Measurements from ENCODE around the gene PDE3B. TPM values are rescaled to one million over a fixed set of nuclear protein-coding genes. Genes with fewer than 3 reads are reported as not detected.
A peak's percentile ranks its signal among the peaks of the same experiment; 100 is the strongest.
"Not testable (repeated sequence)": the region's sequence is repeated elsewhere in the genome, so short reads cannot be mapped to it uniquely, and the experiment has no call there.

Gene PDE3B
- polyA plus RNA-seq, 4 donors, result 0.67 to 25.8 (median 2.4) TPM

- DNase-seq; H3K9me3 ChIP-seq (ENCODE audit: control insufficient read depth in 2 of 2, insufficient read depth in 1 of 2, low read depth in 1 of 2, low read length in 1 of 2); H3K27me3 ChIP-seq (ENCODE audit: control insufficient read depth in 3 of 3, insufficient read depth in 3 of 3, low read length in 3 of 3); H3K4me1 ChIP-seq (ENCODE audit: control insufficient read depth in 3 of 3, insufficient read depth in 2 of 3, low read depth in 1 of 3, low read length in 2 of 3); H3K4me3 ChIP-seq (ENCODE audit: low read depth in 1 of 3, low read length in 3 of 3); FAIRE-seq; H3K36me3 ChIP-seq (ENCODE audit: control insufficient read depth in 3 of 3, insufficient read depth in 2 of 3, low read depth in 1 of 3, low read length in 3 of 3); H3K27ac ChIP-seq (ENCODE audit: low read depth in 1 of 3, low read length in 2 of 3): not testable (repeated sequence)
- 82 to 94% (median 92%) methylated on average over 7 to 20 of the region's 26 CpGs for WGBS, 3 donors
Measured at GRCh38 chr11:14633506-14634224, 9.9 kb upstream of the PDE3B start.

- DNase-seq (no peak), FAIRE-seq (no peak)
- Histone ChIP-seq H3K27ac (ENCODE audit: low read depth in 1 of 3, low read length in 2 of 3) (no peak overlapping the region), H3K4me3 (ENCODE audit: low read depth in 1 of 3, low read length in 3 of 3) (no peak overlapping the region), H3K36me3 (ENCODE audit: control insufficient read depth in 3 of 3, insufficient read depth in 2 of 3, low read depth in 1 of 3, low read length in 3 of 3) (no peaks in the 10 kb centered on the region), H3K27me3 (ENCODE audit: control insufficient read depth in 3 of 3, insufficient read depth in 3 of 3, low read length in 3 of 3) (no peaks in the 10 kb centered on the region), H3K4me1 (ENCODE audit: control insufficient read depth in 3 of 3, insufficient read depth in 2 of 3, low read depth in 1 of 3, low read length in 2 of 3) (no peaks in the 10 kb centered on the region), H3K9me3 (ENCODE audit: control insufficient read depth in 2 of 2, insufficient read depth in 1 of 2, low read depth in 1 of 2, low read length in 1 of 2) (no peaks in the 10 kb centered on the region)
- WGBS, 3 donors, result 0 to 39% (median 26%) methylated on average over 1 of the region's 1 CpG
Measured at GRCh38 chr11:14634813-14635212, 8.8 kb upstream of the PDE3B start.

DNA sequence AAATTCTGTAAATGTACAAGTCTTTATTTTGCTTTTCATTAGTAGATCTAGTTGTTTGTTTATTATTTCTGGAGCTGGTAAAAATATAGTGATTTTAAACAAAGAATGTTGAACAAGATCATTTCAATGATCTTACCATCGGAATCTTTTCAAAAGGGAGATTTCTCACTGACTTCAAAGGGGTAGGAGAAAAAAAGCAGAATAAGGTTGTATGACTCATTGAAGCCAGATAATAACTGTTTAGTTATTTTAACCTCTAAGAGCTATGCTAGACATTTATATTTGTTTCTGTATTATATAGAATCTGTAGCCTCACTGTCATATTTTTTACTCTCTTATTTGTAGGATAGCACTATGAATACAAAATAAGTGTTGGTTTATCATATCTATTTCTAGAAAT, 8.1 kb upstream of the PDE3B start:
- FAIRE-seq, result no peak

GRCh38 chr11:14636119-14636518, 7.5 kb upstream of the PDE3B start:
- no peak overlapping the region for H3K27ac ChIP-seq (ENCODE audit: low read depth in 1 of 3, low read length in 2 of 3)
- WGBS, 3 donors, result 59 to 72% (median 70%) methylated on average over 1 of the region's 1 CpG
- no peaks in the 10 kb centered on the region for H3K9me3 ChIP-seq (ENCODE audit: control insufficient read depth in 2 of 2, insufficient read depth in 1 of 2, low read depth in 1 of 2, low read length in 1 of 2)
- no peaks in the 10 kb centered on the region for H3K36me3 ChIP-seq (ENCODE audit: control insufficient read depth in 3 of 3, insufficient read depth in 2 of 3, low read depth in 1 of 3, low read length in 3 of 3)
- FAIRE-seq (no peak), DNase-seq (no peak)
- no peaks in the 10 kb centered on the region for H3K27me3 ChIP-seq (ENCODE audit: control insufficient read depth in 3 of 3, insufficient read depth in 3 of 3, low read length in 3 of 3)
- H3K4me3 ChIP-seq (ENCODE audit: low read depth in 1 of 3, low read length in 3 of 3), result no peak overlapping the region
- no peaks in the 10 kb centered on the region for H3K4me1 ChIP-seq (ENCODE audit: control insufficient read depth in 3 of 3, insufficient read depth in 2 of 3, low read depth in 1 of 3, low read length in 2 of 3)

More for the DNA sequence above, 8.1 kb upstream of the PDE3B start:
- DNase-seq, result no peak
- H3K4me3 ChIP-seq (ENCODE audit: low read depth in 1 of 3, low read length in 3 of 3), result no peak overlapping the region
- H3K27me3 ChIP-seq (ENCODE audit: control insufficient read depth in 3 of 3, insufficient read depth in 3 of 3, low read length in 3 of 3), result no peaks in the 10 kb centered on the region
- H3K9me3 ChIP-seq (ENCODE audit: control insufficient read depth in 2 of 2, insufficient read depth in 1 of 2, low read depth in 1 of 2, low read length in 1 of 2), result no peaks in the 10 kb centered on the region
- 72 to 90% (median 84%) methylated on average over 1 of the region's 1 CpG for WGBS, 3 donors
- H3K36me3 ChIP-seq (ENCODE audit: control insufficient read depth in 3 of 3, insufficient read depth in 2 of 3, low read depth in 1 of 3, low read length in 3 of 3), result no peaks in the 10 kb centered on the region
- no peak overlapping the region for H3K27ac ChIP-seq (ENCODE audit: low read depth in 1 of 3, low read length in 2 of 3)
- no peaks in the 10 kb centered on the region for H3K4me1 ChIP-seq (ENCODE audit: control insufficient read depth in 3 of 3, insufficient read depth in 2 of 3, low read depth in 1 of 3, low read length in 2 of 3)

DNA sequence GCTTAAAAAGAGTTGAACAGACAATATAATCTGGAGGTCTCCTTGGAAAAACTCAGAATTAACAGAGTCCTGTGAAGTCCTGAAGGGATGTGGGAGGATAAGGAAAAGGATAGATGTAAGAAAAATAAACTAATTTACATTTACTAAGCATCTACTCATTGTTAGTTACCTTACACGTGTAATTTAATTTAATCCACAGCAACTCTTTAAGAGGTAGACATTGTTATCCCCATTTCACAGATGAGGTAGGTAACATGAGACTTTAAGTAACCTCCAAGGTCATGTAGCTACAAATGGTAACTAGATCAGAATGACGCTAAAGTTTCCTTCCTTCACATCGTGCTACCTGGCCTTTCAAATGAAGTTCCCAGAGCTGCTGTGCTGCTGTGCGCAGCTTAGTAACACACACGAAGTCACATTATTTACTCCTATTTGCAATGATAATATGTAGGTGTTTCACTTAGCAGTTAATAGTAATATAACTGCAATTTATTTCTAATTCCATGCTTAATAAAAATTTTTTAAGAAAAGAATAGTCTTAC, 5.7 kb upstream of the PDE3B start:
- no peaks in the 10 kb centered on the region for H3K9me3 ChIP-seq (ENCODE audit: control insufficient read depth in 2 of 2, insufficient read depth in 1 of 2, low read depth in 1 of 2, low read length in 1 of 2)
- FAIRE-seq (no peak), DNase-seq (no peak)
- peaks cover 0 to 3% (median 0%) of the 10 kb centered on the region in 3 donors for H3K4me1 ChIP-seq (ENCODE audit: control insufficient read depth in 3 of 3, insufficient read depth in 2 of 3, low read depth in 1 of 3, low read length in 2 of 3)
- 90 to 93% (median 92%) methylated on average over 5 of the region's 5 CpGs for WGBS, 3 donors
- no peak overlapping the region for H3K27ac ChIP-seq (ENCODE audit: low read depth in 1 of 3, low read length in 2 of 3)
- H3K27me3 ChIP-seq (ENCODE audit: control insufficient read depth in 3 of 3, insufficient read depth in 3 of 3, low read length in 3 of 3), result no peaks in the 10 kb centered on the region
- H3K4me3 ChIP-seq (ENCODE audit: low read depth in 1 of 3, low read length in 3 of 3), result no peak overlapping the region
- no peaks in the 10 kb centered on the region for H3K36me3 ChIP-seq (ENCODE audit: control insufficient read depth in 3 of 3, insufficient read depth in 2 of 3, low read depth in 1 of 3, low read length in 3 of 3)

DNA sequence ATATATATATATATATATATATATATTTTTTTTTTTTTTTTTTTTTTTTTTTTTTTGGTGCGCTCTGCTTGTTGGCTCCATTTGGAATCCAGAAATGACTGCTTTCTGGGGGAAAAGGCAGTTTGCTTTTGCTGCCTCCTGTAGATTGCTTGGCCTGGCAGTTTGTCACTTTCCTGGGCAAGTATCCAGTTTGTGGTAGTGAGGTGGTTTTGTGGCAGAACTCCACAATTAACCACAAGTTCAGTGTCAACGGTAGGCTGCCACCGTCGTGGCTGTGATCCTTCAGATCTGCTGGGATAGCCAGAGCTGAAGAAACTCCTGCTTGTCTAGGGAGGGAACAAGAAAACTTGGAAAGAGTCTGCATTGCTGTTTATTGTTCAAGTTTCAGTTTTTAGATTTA, 5.0 kb upstream of the PDE3B start:
- no peak for FAIRE-seq
- H3K4me3 ChIP-seq (ENCODE audit: low read depth in 1 of 3, low read length in 3 of 3), result no peak overlapping the region
- H3K27ac ChIP-seq (ENCODE audit: low read depth in 1 of 3, low read length in 2 of 3), result no peak overlapping the region
- H3K27me3 ChIP-seq (ENCODE audit: control insufficient read depth in 3 of 3, insufficient read depth in 3 of 3, low read length in 3 of 3), result no peaks in the 10 kb centered on the region
- WGBS, 3 donors, result 69 to 82% (median 77%) methylated on average over 4 of the region's 4 CpGs
- H3K4me1 ChIP-seq (ENCODE audit: control insufficient read depth in 3 of 3, insufficient read depth in 2 of 3, low read depth in 1 of 3, low read length in 2 of 3), result peaks cover 0 to 6% (median 0%) of the 10 kb centered on the region in 3 donors
- no peaks in the 10 kb centered on the region for H3K9me3 ChIP-seq (ENCODE audit: control insufficient read depth in 2 of 2, insufficient read depth in 1 of 2, low read depth in 1 of 2, low read length in 1 of 2)
- H3K36me3 ChIP-seq (ENCODE audit: control insufficient read depth in 3 of 3, insufficient read depth in 2 of 3, low read depth in 1 of 3, low read length in 3 of 3), result no peaks in the 10 kb centered on the region
- DNase-seq, result no peak

- FAIRE-seq, result no peak
- Histone ChIP-seq H3K4me3 (ENCODE audit: low read depth in 1 of 3, low read length in 3 of 3) (no peak overlapping the region), H3K9me3 (ENCODE audit: control insufficient read depth in 2 of 2, insufficient read depth in 1 of 2, low read depth in 1 of 2, low read length in 1 of 2) (no peaks in the 10 kb centered on the region), H3K27ac (ENCODE audit: low read depth in 1 of 3, low read length in 2 of 3) (no peak overlapping the region), H3K4me1 (ENCODE audit: control insufficient read depth in 3 of 3, insufficient read depth in 2 of 3, low read depth in 1 of 3, low read length in 2 of 3) (peaks cover 0 to 8% (median 0%) of the 10 kb centered on the region in 3 donors), H3K36me3 (ENCODE audit: control insufficient read depth in 3 of 3, insufficient read depth in 2 of 3, low read depth in 1 of 3, low read length in 3 of 3) (no peaks in the 10 kb centered on the region), H3K27me3 (ENCODE audit: control insufficient read depth in 3 of 3, insufficient read depth in 3 of 3, low read length in 3 of 3) (no peaks in the 10 kb centered on the region)
- WGBS, 3 donors, result 61 to 78% (median 78%) methylated on average over 4 of the region's 4 CpGs
- DNase-seq, result no peak
Measured at GRCh38 chr11:14641801-14642200, 1.8 kb upstream of the PDE3B start.

DNA sequence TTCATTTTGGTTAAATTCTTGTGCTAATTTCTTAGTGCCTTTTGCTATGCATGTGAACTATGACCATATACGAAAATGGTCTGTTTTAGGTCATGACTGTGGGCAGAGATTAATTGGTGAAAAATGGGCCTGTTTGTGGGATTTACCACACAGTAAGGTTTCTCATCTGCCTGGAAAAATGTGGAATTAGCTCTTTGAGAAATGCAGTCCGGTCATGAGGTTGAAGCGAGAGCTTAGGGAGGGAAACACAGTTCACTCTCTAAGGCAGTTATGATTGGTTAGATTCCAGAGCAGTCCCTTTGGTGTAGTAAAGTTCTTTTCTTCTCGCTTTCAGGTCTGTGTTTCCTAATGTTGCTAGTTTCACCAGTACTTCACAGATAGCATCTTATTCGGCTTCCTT, 1.2 kb upstream of the PDE3B start:
- WGBS, 3 donors, result 87 to 89% (median 87%) methylated on average over 5 of the region's 5 CpGs
- no peak for FAIRE-seq

More for the DNA sequence above, 1.2 kb upstream of the PDE3B start:
- Histone ChIP-seq H3K9me3 (ENCODE audit: control insufficient read depth in 2 of 2, insufficient read depth in 1 of 2, low read depth in 1 of 2, low read length in 1 of 2) (no peaks in the 10 kb centered on the region), H3K4me1 (ENCODE audit: control insufficient read depth in 3 of 3, insufficient read depth in 2 of 3, low read depth in 1 of 3, low read length in 2 of 3) (peaks cover 0 to 8% (median 0%) of the 10 kb centered on the region in 3 donors), H3K27ac (ENCODE audit: low read depth in 1 of 3, low read length in 2 of 3) (no peak overlapping the region), H3K36me3 (ENCODE audit: control insufficient read depth in 3 of 3, insufficient read depth in 2 of 3, low read depth in 1 of 3, low read length in 3 of 3) (no peaks in the 10 kb centered on the region), H3K27me3 (ENCODE audit: control insufficient read depth in 3 of 3, insufficient read depth in 3 of 3, low read length in 3 of 3) (no peaks in the 10 kb centered on the region), H3K4me3 (ENCODE audit: low read depth in 1 of 3, low read length in 3 of 3) (no peak overlapping the region)
- DNase-seq, result peak in 1 of 2 donors; percentile 8
